CD4-positive, alpha-beta T cell treated with Interleukin-2 at 100 ng/mL for 4 hours (primary cell): ENCODE data around the gene PRR5L.

Experiments used
- DNase-seq: peaks from one replicate; pipeline ENCODE4 v3.0.0-alpha.2; 2020; ENCODE audit warnings: low spot score

PRR5L gene

DNA sequence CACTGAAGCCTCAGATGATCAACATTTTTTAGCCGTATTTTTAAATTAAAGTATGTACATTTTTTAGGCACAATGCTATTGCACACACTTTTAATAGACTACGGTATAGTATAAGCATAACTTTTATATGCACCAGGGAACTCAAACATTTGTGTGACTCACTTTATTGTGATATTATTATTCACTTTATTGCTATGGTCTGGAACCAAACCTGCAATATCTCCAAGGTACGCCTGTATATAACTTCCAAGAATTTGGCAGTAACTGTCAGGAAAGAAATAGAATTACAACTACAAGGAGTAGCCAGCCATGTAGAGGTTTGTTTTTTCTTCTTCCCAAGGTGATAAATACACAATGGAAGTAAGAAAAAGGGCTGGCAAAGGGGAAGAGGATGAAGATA is 62.3 kb downstream of the PRR5L start:
- no peak for DNase-seq

DNA sequence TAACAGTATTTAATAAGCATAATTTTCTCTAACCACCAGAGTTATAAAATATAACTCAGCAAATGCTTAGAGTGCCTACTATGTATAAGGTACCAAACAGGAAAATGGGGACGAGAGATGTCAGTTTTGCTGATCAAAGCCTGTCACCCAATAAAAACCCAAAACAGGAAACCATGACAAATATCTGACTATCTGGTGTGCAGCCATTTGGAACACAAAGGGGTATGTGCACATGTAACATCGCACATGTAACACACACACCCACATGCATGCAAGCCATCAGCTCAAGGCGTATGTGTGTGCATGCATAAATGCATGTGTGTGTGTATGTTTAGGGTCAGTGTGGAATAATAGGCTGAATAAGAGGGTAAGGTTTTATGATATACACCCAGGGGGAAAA is 64.2 kb downstream of the PRR5L start:
- DNase-seq: peak; percentile 48

DNA sequence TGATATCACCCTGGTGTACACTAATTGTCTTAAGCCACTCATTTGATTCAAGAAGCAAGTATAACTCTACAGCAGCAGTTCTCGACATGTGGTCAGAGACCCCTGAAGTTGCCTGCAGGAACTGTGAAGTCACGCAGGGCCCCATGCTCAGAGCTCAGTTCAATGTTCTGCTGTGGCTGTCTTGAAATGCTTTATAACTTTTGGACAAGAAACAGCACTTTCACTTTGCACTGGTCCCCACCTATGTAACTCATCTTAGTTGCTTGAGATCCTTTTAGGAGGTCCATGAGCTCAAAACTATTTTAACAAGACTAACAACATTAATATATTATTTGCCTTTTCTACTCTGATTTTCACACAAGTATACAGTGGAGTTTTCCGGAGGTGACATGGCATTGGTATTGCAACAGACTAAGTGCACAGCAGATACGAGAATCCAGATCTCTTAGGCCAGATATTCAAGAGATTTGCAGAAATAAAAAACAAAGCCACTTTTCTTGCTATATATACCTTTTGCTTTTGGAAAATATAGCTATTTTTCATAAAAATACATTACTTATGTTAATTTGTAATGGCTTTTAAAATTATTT is 64.8 kb downstream of the PRR5L start:
- DNase-seq: no peak

DNA sequence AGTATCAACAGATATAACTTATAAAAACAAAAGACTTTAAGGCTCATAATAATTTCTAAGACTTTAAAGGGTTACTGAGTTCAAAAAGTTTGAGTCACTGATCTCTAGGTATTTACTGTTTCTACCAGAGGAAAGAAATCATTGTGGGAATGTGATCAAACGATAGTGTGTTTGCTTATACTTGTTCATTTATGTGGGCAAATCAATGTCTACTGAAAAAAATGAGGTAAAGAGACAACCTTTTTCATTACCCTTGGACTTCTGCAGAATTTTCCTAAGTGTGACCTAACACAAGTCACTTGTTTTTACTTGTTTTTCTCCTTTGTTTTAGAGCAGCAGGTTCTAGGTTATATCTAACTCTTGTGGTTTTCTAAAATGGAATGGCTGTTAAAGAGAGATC is 65.4 kb downstream of the PRR5L start:
- no peak for DNase-seq

DNA sequence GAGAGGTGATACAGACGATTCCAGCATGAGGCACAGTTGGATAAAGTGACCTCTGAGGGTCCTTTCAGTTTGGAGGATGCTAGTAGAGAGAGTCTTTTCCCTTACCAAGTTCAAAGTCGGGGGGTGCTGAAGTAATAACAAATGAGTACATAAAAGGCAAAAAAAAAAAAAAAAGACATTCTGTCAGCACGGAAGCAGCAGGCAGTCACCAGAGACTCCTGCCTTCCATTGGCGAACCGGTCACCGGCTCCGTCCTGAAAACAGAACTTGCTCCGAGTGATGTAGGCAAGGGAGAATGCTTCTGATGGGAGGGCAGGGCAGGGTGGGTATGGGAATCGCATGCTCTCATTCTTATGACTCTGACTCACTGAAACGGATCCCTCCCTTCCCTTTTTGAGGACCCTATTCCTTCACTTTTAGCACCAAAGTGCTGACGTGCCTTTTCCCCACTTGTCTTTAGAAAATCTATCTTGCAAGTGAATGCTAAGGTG is 65.9 kb downstream of the PRR5L start:
- no peak for DNase-seq

DNA sequence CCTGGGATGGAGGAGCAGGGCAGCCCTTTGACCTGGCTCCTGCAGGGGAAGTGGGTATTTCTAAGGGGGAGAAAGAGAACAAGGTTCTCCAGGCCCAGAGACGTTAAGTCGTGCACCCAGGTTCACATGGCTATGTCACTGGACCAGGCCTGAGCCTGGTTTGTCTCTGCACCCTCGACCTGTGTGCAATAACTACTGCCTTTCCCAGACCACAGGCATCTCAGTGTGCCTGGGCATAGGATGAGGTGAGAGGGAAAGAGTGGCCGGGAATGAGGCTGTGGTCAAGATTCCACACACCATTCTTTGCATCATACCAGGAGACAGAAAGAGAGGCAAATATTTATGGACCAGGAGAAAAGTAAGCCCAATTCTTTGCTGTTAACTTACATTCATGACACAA is 66.8 kb downstream of the PRR5L start:
- no peak for DNase-seq

DNA sequence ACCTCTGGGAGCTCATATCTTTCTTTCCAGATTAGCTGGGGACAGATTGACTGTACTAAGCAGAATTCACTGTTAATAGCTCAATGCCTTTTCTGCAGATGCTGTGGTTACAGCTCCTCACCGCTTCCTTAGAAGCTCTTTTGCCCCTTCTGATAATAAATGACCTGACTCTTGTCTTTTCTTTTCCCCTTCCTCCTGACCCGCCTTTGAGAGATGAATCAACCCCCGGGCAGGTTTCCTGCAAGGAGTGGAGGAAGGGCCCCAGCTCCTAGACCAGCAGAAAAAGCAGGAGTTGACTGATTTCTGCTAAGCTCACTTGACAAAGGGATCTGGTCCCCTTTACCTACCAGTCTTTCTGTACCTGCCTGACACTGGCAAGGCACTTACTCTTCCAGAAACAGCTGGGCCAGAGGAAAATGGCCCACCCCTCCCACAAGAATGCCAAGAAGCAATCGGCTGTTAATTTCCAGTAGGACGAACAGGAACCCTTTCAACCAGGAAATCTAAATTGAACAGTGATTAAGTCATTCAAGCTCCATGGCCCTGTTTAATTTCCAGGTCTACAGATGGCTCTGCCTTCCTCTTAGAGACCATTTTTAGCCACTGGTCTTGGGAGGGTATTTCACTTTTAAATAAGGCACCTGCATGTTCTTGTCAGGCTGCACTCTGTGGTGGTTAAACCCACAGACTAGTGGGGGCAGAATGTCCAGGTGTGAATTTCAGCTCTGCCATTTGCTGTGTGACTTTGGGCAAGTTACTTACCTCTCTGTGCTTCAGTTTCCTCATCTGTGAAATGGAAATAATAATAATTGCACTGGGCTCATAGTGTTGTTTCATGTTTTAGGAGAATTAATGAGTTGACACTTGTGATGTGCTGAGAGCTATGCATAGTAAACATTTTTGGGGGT is 67.5 kb downstream of the PRR5L start:
- DNase-seq: no peak

DNA sequence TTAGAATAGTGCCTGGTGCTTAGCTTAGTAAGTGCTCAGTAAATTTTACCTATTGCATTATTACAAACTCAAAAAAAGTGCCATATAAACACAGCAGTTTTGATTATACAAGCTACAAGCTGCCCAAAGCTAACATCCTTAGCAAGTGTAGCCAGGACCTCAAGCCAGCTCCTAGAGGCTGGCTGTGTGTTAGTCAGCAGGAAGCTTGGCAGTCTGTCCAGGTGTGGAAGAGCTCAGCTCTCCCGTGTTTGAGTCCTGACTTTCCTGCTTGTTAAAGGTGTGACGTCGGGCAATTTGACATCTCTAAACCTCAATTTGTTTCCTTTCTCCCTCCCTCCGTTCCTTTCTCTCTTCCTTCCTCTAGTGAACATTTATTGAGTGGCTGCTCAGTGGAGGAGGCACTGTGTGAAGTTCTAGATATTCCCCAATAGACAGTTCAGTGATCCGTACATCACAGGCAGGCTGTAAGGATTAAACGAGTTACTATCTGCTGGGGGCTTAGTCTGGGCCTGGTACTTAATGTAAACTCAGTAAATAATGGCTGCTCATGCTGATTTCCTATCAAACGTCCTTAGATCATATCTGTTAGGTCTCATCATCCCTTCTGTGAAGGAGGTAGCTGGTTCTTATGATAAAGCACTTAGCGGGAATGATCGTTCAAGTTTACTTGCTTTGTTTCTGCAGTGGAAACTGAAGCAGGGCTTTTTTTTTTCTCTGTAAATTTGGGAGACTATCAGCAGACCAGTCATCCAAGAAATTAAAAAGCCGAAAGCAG is 68.7 kb downstream of the PRR5L start:
- DNase-seq: no peak

DNA sequence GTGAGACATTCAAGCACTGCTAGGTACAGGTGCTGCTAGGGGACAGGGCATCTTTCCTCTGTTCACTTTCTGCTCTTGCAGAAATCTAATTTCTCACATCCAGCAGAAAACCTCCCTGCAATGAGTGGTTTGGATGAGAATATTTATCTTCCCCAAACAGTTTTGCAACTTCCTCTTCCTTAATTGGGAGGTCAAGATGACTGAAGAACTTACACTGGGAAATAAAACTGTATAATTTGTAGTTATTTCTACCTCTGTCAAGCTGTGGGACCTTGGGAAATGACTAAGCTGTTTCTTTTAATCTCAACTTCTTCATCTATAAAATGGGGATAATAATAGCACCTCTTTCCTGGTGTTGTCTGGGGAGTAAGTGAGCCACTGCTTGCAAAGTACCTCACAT is 69.8 kb downstream of the PRR5L start:
- no peak for DNase-seq

DNA sequence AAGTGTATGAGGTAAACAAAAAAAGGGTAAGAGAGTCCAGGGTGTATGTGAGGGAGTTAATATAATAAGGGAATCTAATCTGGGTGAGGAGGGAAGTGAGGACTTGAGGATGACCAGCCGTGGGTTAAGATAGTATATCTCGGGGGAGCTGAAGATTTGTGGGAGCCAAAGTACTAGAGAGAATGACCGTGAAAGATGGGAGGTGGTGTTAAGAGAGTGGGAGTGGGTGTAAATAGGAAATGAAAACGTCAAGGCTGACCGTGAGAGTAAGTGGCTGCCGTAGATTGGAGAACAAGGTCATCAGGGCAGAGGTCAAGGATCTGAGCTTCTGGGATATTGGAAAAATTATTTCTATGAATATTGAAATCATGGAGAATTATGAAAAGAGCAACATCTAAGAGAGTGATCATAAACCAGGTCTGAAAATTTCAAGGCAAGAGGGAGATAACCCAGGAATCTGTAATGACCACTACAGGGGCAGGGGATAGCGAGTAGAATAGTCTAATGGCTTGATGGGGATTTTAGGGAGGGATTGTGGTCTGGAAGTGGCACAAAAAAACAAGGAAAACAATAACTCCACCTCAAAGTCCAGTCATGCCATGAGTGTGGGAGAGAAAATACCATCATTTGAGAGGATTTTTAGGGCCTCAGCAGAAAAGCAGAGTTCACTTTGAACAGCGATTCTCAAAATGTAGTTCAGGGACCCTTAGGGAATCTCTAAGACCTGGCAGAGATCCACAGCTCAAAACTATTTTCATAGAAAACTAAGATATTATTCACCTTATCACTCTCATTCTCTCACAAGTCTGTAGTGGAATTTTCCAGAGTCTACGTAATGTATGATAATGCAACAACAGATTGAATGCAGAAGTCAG is 72.0 kb downstream of the PRR5L start:
- no peak for DNase-seq

DNA sequence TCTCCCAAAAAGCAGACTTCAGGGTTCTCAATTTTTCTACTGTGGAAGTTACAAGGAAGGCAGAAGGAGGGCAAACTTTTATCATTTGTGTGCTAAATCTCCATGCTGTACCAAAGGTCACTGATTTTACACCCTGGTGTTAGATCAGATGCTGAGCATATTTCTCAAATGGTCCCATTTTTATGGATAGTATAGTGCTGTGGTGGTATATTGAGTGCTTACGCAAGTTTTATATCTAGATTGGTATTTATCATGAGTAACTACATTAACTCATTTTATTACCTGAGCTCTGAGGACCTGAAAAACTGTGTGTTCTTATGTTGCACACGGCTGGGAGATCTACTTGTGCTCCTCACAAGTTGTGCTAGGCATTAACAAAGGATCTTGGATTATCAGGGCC is 75.1 kb downstream of the PRR5L start:
- no peak for DNase-seq

DNA sequence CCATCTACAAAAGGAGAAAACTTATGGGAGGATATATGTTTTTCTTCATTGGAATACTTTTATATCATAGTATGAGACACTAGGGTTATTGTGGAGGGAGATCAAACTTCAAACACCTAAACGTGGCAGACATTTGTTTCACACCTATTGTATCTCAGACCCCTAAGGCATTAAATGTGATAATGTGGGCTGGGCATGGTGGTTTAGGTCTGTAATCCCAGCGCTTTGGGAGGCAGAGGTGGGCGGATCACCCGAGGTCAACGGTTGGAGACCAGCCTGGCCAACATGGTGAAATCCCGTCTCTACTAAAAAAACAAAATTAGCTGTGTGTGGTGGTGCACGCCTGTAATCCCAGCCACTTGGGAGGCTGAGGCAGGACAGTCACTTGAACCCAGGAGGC is 75.5 kb downstream of the PRR5L start:
- DNase-seq: no peak

DNA sequence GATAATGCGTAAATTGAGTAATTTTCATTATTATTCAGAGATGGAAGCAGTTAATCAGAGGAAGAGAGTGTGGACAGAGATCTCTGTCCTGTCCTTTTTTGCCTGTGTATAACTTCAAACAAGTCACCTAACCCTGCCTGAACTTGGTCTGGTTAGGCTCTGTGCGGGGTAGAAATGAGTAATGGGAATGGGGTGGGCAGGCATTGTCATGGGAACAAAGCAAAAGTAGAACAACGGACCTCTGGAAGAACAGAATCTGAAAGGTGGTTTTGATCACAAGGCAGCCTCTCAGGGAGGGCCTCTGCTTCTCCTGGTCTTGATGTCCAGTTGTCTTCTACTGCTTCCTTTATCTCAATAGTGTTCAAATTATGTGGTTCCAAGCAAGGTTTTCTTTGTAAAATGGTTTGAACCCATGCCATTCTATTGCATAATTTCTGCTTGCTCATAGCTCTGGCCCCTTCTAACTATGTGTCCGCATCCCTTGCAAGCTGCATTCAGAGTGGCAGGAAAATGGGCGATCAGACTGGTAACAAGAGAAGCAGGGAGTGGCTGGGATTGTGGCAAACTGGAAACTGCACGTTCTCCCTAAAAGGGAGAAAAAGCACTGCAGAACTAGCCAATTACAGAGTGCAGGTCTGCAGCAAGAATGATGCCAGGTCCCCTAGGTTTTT is 76.1 kb downstream of the PRR5L start:
- no peak for DNase-seq

DNA sequence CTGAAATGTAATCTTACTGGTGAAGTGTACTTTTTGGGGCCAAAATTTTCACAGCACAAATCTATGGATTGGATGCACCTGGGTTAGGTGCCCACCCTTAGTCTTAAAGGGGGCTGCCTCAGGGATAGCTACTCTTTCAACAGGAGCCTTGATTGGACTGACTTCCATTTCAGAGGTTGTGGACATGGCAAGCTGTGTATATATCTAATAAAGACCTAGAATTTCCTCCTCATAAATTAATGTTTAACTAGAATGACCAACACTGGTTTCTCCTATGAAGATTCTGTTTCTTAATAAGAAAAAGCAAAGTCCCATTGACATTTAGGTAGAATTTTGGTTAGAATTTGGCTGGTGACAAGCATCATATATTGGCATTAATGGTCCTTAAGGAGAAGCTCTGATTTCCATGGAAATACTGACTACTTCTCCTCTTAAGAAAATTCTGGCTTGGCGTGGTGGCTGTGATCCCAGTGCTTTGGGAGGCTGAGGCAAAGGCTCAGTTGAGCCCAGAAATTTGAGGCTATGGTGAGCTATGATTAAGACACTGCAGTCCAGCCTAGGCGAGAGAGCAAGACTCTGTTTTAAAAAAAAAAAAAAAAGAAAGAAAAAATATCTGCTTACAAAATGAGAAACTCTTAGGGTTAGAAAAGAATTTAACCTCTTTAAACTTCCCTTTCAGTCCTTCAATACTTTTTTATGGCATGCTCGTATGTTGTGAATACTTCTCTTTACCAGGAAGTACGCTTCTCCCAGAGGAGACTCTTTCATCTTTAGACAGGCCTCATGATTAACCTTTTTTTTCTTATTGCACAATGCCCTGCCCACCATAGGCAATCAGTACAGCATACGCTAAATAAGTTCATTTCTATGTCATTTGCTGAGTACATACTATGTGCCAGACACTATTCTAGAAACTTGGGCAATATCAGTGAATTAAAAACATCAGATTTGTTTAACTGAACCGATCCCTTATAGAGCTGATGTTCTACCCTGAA is 77.2 kb downstream of the PRR5L start:
- no peak for DNase-seq

DNA sequence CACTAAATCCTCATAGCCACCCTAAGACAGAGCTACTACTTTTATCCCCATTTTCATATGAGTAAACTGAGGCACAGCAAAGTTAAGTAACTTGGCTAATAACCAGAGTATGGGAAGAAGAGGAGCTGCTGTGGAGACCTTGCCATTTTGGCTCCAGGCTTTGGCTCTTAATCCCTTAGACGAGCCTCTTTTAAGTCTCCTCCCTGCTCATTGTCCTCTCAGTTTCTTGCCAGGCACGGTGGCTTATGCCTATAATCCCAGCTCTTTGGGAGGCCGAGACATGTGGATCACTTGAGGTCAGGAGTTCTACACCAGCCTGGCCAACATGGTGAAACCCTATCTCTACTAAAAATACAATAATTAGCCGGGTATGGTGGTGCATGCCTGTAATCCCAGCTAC is 78.6 kb downstream of the PRR5L start:
- no peak for DNase-seq

DNA sequence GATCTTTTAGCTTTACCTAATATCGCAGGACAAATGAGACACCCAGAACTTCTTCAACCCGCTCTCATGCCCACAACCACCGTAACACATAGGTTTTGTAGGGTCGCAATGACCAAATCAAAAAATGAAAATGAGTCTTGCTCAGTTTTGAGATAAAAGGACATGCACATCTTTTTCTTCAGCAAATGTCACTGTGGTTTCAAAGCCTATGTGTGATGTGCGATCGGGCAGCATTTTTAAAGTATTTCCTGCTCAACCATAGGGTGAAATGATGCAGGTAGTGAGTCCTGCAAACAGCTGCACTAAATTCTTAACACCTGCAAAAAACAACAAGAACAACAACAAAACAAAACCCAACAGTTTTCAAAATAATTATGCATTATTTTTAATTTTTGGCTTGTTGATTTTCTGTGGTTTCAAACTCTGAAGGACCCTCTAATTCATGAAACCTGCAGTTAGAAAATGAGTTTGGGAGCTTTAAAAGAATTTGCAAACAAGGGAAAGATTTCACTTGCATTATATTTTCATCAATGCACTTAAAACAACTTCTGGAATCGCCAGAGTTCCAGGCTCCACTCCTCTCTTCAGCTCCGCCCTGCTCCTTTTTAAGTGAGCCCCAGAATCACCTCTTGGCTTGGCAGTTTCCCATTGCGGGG is 79.4 kb downstream of the PRR5L start:
- DNase-seq: peak; percentile 51

DNA sequence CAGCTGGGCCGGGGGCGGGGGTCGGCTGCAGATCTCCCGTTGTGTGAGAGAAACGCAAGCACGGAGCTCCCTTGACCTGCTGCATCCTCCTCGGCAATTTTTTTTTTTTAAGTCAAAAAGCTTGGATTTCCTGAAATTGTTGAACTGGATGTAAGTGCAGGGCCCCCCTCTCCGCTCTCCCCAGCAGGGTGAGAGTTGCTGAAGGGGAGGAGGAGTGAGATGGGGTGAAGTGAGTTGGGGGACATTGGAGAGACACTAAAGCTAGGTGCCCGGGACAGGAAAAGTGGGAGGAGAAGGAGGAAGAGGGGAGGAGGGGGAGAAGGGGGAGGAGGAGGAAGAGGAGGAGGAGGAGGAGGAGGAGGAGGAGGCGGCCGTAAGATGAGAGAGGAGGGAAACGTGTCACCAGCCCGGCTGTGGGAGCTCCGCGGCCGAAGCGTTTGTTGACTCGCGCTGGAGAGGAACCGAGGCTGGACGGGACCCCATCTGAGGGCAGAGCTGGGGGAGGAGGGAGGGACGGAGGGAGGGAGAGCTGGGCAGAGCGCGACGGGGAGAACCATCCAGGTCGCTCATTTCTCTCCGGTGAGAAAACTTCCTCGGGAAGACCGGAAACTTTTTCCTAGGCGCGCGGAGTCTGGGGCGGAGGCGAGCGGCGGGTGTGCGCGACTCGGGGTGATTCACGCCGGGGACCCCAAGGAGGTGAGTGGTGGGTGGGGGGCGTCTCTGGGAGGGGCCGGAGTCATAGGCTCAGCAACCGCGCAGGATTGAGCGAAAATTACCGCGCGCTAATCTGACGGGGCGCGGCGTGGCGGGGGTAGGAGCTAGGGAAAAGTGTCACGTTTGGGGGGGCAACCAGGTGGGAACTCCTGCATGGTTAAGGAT is 80.2 kb downstream of the PRR5L start:
- no peak for DNase-seq
